VCaP (cell line): ENCODE results near the gene HCRTR2.
"Not testable (repeated sequence)": the region's sequence is repeated elsewhere in the genome, so short reads cannot be mapped to it uniquely, and the experiment has no call there.

ENCODE experiments used
- H3K27ac ChIP-seq: fragments of 450-650 bp; 2 replicates; pipeline ENCODE4 v1.5.1; 2017
- CTCF ChIP-seq: fragments of 450-650 bp; conservative IDR thresholded peaks from 2 replicates; pipeline ENCODE4 v1.5.1; 2017; ENCODE audit warnings: mild to moderate bottlenecking, moderate library complexity

Gene HCRTR2

GRCh38 chr6:55153284-55153683 lies 21.0 kb upstream of the HCRTR2 start:
- no peak overlapping the region for H3K27ac ChIP-seq
- no peak for TF ChIP-seq CTCF

GRCh38 chr6:55158784-55159183 lies 15.5 kb upstream of the HCRTR2 start:
- not testable (repeated sequence) for H3K27ac ChIP-seq

- no peak overlapping the region for H3K27ac ChIP-seq
- no peak for TF ChIP-seq CTCF
Measured at GRCh38 chr6:55167860-55168259, 6.5 kb upstream of the HCRTR2 start.

- TF ChIP-seq CTCF, result no peak; the same call in 1 of the 2 replicates
- H3K27ac ChIP-seq, result no peak overlapping the region
Measured at GRCh38 chr6:55175078-55176049, 1.0 kb downstream of the HCRTR2 start.

- H3K27ac ChIP-seq, result no peak overlapping the region
- no peak for TF ChIP-seq CTCF
Measured at GRCh38 chr6:55176958-55177357, 2.6 kb downstream of the HCRTR2 start.

- H3K27ac ChIP-seq, result no peak overlapping the region
- TF ChIP-seq CTCF, result no peak
Measured at GRCh38 chr6:55180258-55180657, 5.9 kb downstream of the HCRTR2 start.

- no peak for TF ChIP-seq CTCF
Measured at GRCh38 chr6:55182016-55182650, 7.8 kb downstream of the HCRTR2 start.

More at GRCh38 chr6:55182016-55182650, 7.8 kb downstream of the HCRTR2 start:
- no peak overlapping the region for H3K27ac ChIP-seq
